HCT116 (cell line): ENCODE data around the gene ZNF724. TPM values are rescaled to one million over a fixed set of nuclear protein-coding genes. Genes with fewer than 3 reads are reported as not detected.

Experiments
- ATAC-seq: fragments of 200-7000 bp; cut with Tn5 transposase; 2 replicates; pipeline ENCODE4 v1.9.1; 2020; ENCODE audit warnings: mild to moderate bottlenecking, moderate library complexity
- BruUV-seq: library from RNA; stranded (reverse); fragments of 400-500 nt; replicated peaks from 2 replicates; lab custom pipeline; 2021; lab: Mats Ljungman, UMichigan
- CTCF ChIA-PET: fragments of 300-600 bp; sonication (Branson Sonifier 250); formaldehyde crosslinking; loops from one replicate; lab custom pipeline; 2021; ENCODE audit warnings: antibody characterized with exemption; lab: Charles Lee
- POLR2A ChIA-PET: fragments of 300-600, 350-600 bp; sonication (Branson Sonifier 250); formaldehyde crosslinking; loops from one replicate; lab custom pipeline; 2021; ENCODE audit warnings: antibody characterized with exemption; lab: Charles Lee
- RAD21 ChIA-PET, 2 experiments: fragments of 300-600 bp; sonication (Branson Sonifier 250); formaldehyde crosslinking; loops; one replicate each; lab custom pipeline; 2023; ENCODE audit warnings: low total read pairs in 2 of 2; ENCODE audit not compliant: uncharacterized antibody in 2 of 2, unreplicated experiment in 2 of 2, low non-redundant PET in 1 of 2; lab: Charles Lee
- DNase-seq: peaks from one replicate; pipeline ENCODE4 v3.0.0-alpha.2; 2010; ENCODE audit warnings: low read depth, low spot score
- H2AFZ ChIP-seq: fragments of 200-600 bp; shearing (Covaris generic), sonication (generic); 2 replicates; pipeline ENCODE4 v1.6.1; 2017; ENCODE audit warnings: low read depth, mixed run types, mixed read lengths, antibody characterized with exemption, low read length; ENCODE audit not compliant: poor library complexity, severe bottlenecking
- H3K27ac ChIP-seq: 2 replicates; pipeline ENCODE4 v1.5.1; 2012; ENCODE audit warnings: low read depth, low read length
- H3K27me3 ChIP-seq: fragments of 200-600 bp; sonication (generic); 2 replicates; pipeline ENCODE4 v1.6.1; 2016; ENCODE audit warnings: mixed run types, low read length, mixed read lengths; ENCODE audit not compliant: insufficient read depth
- H3K36me3 ChIP-seq, 2 experiments: fragments of 200-500 bp in 1 of 2; fragments of 200-600 bp in 1 of 2; sonication (Bioruptor generic) in 1 of 2; sonication (generic) in 1 of 2; 2 replicates each; pipeline versions ENCODE4 v1.5.1 to v1.6.1; 2014 to 2016; ENCODE audit warnings: low read length in 2 of 2, inconsistent platforms in 1 of 2, mixed read lengths in 1 of 2, mixed run types in 1 of 2; ENCODE audit not compliant: insufficient read depth in 2 of 2, control insufficient read depth in 1 of 2
- H3K4me1 ChIP-seq, 2 experiments: fragments of 200-600 bp in 1 of 2; sonication (generic) in 1 of 2; 2 replicates each; pipeline versions ENCODE4 v1.5.1 to v1.6.1; 2012 to 2017; ENCODE audit warnings: low read length in 2 of 2, inconsistent platforms in 1 of 2, mild to moderate bottlenecking in 1 of 2, mixed read lengths in 1 of 2, mixed run types in 1 of 2, moderate library complexity in 1 of 2; ENCODE audit not compliant: insufficient read depth in 2 of 2, control insufficient read depth in 1 of 2
- H3K4me2 ChIP-seq: fragments of 200-600 bp; sonication (generic); 2 replicates; pipeline ENCODE4 v1.6.1; 2017; ENCODE audit warnings: mixed run types, low read length, mixed read lengths
- H3K4me3 ChIP-seq, 2 experiments: fragments of 200-600 bp in 1 of 2; sonication (generic) in 1 of 2; replicated peaks in 1 of 2; 2 replicates each; pipeline ENCODE4 v1.5.1; 2011 to 2016; ENCODE audit warnings: low read length in 2 of 2, control low read depth in 1 of 2, low read depth in 1 of 2, mild to moderate bottlenecking in 1 of 2, mixed read lengths in 1 of 2, mixed run types in 1 of 2
- H3K79me2 ChIP-seq: fragments of 200-600 bp; sonication (generic); 2 replicates; pipeline ENCODE4 v1.6.1; 2017; ENCODE audit warnings: mild to moderate bottlenecking, mixed run types, low read length, moderate library complexity, mixed read lengths; ENCODE audit not compliant: insufficient read depth
- H3K9ac ChIP-seq: fragments of 200-600 bp; sonication (generic); 2 replicates; pipeline ENCODE4 v1.6.1; 2016; ENCODE audit warnings: low read length, mixed read lengths
- H3K9me2 ChIP-seq: fragments of 200-600 bp; sonication (generic), shearing (Covaris generic); 2 replicates; pipeline ENCODE4 v1.6.1; 2017; ENCODE audit warnings: mixed run types, mild to moderate bottlenecking, moderate library complexity; ENCODE audit not compliant: insufficient read depth
- H3K9me3 ChIP-seq, 2 experiments: fragments of 200-500 bp in 1 of 2; fragments of 200-600 bp in 1 of 2; sonication (Bioruptor generic) in 1 of 2; sonication (generic) in 1 of 2; 2 replicates each; pipeline ENCODE4 v1.6.1; 2014 to 2017; ENCODE audit warnings: low read length in 2 of 2, mixed read lengths in 2 of 2, inconsistent platforms in 1 of 2, low read depth in 1 of 2, mild to moderate bottlenecking in 1 of 2, mixed run types in 1 of 2, moderate library complexity in 1 of 2; ENCODE audit not compliant: control insufficient read depth in 1 of 2, insufficient read depth in 1 of 2
- H4K20me1 ChIP-seq: fragments of 200-600 bp; sonication (generic), shearing (Covaris generic); 2 replicates; pipeline ENCODE4 v1.6.1; 2017; ENCODE audit warnings: mixed run types, mild to moderate bottlenecking, moderate library complexity; ENCODE audit not compliant: insufficient read depth
- CBX3 ChIP-seq: IDR thresholded peaks from 2 replicates; pipeline ENCODE4 v1.6.1; 2012; ENCODE audit warnings: low read depth
- CEBPB ChIP-seq: IDR thresholded peaks from 2 replicates; pipeline ENCODE4 v1.6.1; 2012; ENCODE audit warnings: low read depth
- JUND ChIP-seq: IDR thresholded peaks from 2 replicates; pipeline ENCODE4 v1.6.1; 2012
- POLR2AphosphoS5 ChIP-seq: IDR thresholded peaks from 2 replicates; pipeline ENCODE4 v1.6.1; 2011; ENCODE audit warnings: mild to moderate bottlenecking, low read depth, low read length, moderate library complexity
- RAD21 ChIP-seq: IDR thresholded peaks from 2 replicates; pipeline ENCODE4 v1.6.1; 2012; ENCODE audit warnings: low read depth, mild to moderate bottlenecking
- SIN3A ChIP-seq: IDR thresholded peaks from 2 replicates; pipeline ENCODE4 v1.6.1; 2012; ENCODE audit warnings: low read depth
- SP1 ChIP-seq: IDR thresholded peaks from 2 replicates; pipeline ENCODE4 v1.6.1; 2012; ENCODE audit warnings: low read depth
- YY1 ChIP-seq: IDR thresholded peaks from 2 replicates; pipeline ENCODE4 v1.6.1; 2011; ENCODE audit warnings: low read length, low read depth, moderate library complexity, mild to moderate bottlenecking; ENCODE audit not compliant: insufficient replicate concordance; ENCODE audit errors: extremely low read depth
- ZNF274 ChIP-seq: fragments of 200-500 bp; sonication (Bioruptor generic); IDR thresholded peaks from 2 replicates; pipeline ENCODE4 v1.6.1; 2014; ENCODE audit warnings: mild to moderate bottlenecking, low read depth, low read length, inconsistent platforms
- intact Hi-C: fragments of 100-400 bp; cut with micrococcal nuclease; formaldehyde crosslinking; loops from 2 replicates; pipeline ENCODE4 v1.10.0; 2022
- total RNA-seq: library from RNA; stranded (reverse); gene quantifications from one replicate; pipeline ENCODE4 v1.2.1, GENCODE V29; 2021; ENCODE audit not compliant: unreplicated experiment
- TF ChIP-seq, protein P1 (sequence below): IDR thresholded peaks from 2 replicates; pipeline ENCODE4 v1.6.1; 2012
- TF ChIP-seq, protein P2 (sequence below), 3 experiments: fragments of 200-600 bp in 1 of 3; sonication (generic) in 1 of 3; IDR thresholded peaks in 2 of 3; conservative IDR thresholded peaks in 1 of 3; 2 replicates each; pipeline ENCODE4 v1.5.1; 2012 to 2017; ENCODE audit warnings: low read depth in 2 of 3, low read length in 2 of 3, antibody characterized with exemption in 1 of 3, borderline replicate concordance in 1 of 3, control low read depth in 1 of 3, mild to moderate bottlenecking in 1 of 3, mixed read lengths in 1 of 3, mixed run types in 1 of 3, moderate library complexity in 1 of 3; ENCODE audit not compliant: insufficient read depth in 1 of 3

Gene ZNF724
- total RNA-seq, 1 experiment from 2014 or later: 7.1 TPM

DNA sequence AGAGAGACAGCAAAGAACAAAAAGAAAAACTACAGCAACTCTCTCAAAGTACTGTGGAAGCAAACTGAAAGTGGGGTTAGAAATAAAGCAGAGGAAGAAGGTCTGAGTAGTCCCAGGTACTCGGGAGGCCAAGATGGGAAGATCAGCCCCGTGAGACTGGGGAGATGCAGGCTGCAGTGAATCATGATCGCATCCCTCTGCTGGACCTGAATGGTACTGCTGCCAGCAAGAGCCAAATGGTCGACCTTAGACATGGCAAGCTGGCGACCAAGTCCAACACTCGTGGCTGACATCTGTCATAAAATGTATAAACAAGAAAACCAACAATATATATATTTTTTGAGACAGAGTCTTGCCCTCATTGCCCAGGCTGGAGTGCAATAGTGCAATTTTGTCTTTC is 33.7 kb upstream of the ZNF724 start:
- CTCF ChIA-PET: no interaction called here
- TF ChIP-seq CBX3: no peak
- TF ChIP-seq, protein P1, sequence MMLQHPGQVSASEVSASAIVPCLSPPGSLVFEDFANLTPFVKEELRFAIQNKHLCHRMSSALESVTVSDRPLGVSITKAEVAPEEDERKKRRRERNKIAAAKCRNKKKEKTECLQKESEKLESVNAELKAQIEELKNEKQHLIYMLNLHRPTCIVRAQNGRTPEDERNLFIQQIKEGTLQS: no peak
- TF ChIP-seq SP1: no peak
- no peak for TF ChIP-seq SIN3A
- TF ChIP-seq ZNF274: no peak
- TF ChIP-seq RAD21: peak; percentile 7; the same call in 1 of the 2 replicates
- TF ChIP-seq, protein P2, sequence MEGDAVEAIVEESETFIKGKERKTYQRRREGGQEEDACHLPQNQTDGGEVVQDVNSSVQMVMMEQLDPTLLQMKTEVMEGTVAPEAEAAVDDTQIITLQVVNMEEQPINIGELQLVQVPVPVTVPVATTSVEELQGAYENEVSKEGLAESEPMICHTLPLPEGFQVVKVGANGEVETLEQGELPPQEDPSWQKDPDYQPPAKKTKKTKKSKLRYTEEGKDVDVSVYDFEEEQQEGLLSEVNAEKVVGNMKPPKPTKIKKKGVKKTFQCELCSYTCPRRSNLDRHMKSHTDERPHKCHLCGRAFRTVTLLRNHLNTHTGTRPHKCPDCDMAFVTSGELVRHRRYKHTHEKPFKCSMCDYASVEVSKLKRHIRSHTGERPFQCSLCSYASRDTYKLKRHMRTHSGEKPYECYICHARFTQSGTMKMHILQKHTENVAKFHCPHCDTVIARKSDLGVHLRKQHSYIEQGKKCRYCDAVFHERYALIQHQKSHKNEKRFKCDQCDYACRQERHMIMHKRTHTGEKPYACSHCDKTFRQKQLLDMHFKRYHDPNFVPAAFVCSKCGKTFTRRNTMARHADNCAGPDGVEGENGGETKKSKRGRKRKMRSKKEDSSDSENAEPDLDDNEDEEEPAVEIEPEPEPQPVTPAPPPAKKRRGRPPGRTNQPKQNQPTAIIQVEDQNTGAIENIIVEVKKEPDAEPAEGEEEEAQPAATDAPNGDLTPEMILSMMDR (IDR thresholded peaks at IDR 0.05 in 2 of 3, conservative IDR thresholded peaks at IDR 0.05 in 1 of 3; ENCODE audit: borderline replicate concordance in 1 of 3, insufficient read depth in 1 of 3, low read depth in 2 of 3, low read length in 2 of 3): peak in 2 of 3 experiments; percentile 51 to 63; a peak in 4 of 6 replicates
- TF ChIP-seq JUND: no peak
- TF ChIP-seq POLR2AphosphoS5: no peak
- no peak for TF ChIP-seq YY1
- TF ChIP-seq CEBPB: no peak
- TF ChIP-seq, all 23 proteins: peak for 2
- Histone ChIP-seq H3K36me3 (no peaks in the 10 kb centered on the region), H3K27ac (no peak overlapping the region), H3K27me3 (no peaks in the 10 kb centered on the region), H3K79me2 (no peaks in the 10 kb centered on the region), H3K4me2 (no peak overlapping the region), H3K4me1 (no peaks in the 10 kb centered on the region), H2AFZ (no peak overlapping the region), H4K20me1 (no peaks in the 10 kb centered on the region), H3K4me3 (no peak overlapping the region), H3K9ac (no peak overlapping the region), H3K9me2 (no peaks in the 10 kb centered on the region), H3K9me3 (peaks cover 7 to 14% of the 10 kb centered on the region in 2 experiments; a peak in 2 of 4 replicates)
- ATAC-seq (peak; percentile 75), DNase-seq (peak; percentile 18)
- RAD21 ChIA-PET: no interaction called here
- intact Hi-C loops: no loop called here
- POLR2A ChIA-PET: no interaction called here
- no TSS peak for BruUV-seq
